Transverse colon (tissue), 4 donors: ENCODE results near the gene PLPP7.

Source experiments
- EP300 ChIP-seq: sonication (generic); formaldehyde crosslinking; IDR thresholded peaks from one replicate; pipeline ENCODE4 v1.6.1; 2017; ENCODE audit warnings: antibody characterized with exemption, low read depth
- POLR2A ChIP-seq: fragments of 450-650 bp; IDR thresholded peaks from one replicate; pipeline ENCODE4 v1.6.1; 2016; ENCODE audit warnings: antibody characterized with exemption, mild to moderate bottlenecking, moderate library complexity
- POLR2AphosphoS5 ChIP-seq, 3 donors: sonication (generic); formaldehyde crosslinking; IDR thresholded peaks; one replicate each; pipeline ENCODE4 v1.6.1; 2016; ENCODE audit warnings: antibody characterized with exemption in 3 of 3
- TF ChIP-seq, protein P1 (sequence below), 5 experiments: fragments of 200-600 bp in 3 of 5; fragments of 450-650 bp in 2 of 5; sonication (generic) in 3 of 5; IDR thresholded peaks; 1 replicate in 2 of 5; 2 replicates in 3 of 5; pipeline ENCODE4 v1.5.1; 2016 to 2017; ENCODE audit warnings: antibody characterized with exemption in 5 of 5, inconsistent platforms in 3 of 5, mild to moderate bottlenecking in 2 of 5, moderate library complexity in 1 of 5

DNA sequence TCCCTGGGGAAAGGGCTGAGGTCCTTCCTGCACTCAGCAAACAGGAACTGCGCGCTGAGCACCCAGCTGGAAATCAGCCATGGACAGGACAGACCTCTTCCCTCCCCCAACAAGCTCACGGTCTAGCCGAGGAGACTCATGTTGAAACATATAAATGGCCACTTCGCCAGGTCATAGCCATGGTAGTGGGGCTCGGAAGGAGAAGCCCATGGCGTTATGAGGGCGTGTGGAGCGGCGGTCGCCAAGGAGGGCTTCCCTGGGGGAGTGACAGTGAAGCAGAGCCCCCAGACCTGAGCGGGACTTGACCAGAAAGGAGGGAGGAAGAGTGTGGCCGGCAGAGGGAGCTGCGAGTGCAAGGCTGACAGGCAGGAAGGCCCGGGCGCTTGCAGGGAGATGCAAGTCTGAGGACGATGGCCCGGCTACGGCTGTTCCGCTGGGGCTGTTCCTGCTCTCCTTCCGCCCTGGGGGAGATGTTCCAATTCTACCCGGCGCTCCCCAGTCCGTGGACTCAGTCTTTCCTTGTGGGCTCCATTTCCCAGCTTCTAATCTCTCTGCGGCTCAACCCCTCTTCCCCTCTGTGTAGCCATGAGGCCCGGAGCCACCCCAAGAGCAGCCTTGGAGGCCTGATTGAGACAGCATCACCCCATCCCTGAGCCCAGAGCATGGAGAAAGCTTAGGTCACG is 60.5 kb downstream of the PLPP7 start:
- TF ChIP-seq, protein P1, sequence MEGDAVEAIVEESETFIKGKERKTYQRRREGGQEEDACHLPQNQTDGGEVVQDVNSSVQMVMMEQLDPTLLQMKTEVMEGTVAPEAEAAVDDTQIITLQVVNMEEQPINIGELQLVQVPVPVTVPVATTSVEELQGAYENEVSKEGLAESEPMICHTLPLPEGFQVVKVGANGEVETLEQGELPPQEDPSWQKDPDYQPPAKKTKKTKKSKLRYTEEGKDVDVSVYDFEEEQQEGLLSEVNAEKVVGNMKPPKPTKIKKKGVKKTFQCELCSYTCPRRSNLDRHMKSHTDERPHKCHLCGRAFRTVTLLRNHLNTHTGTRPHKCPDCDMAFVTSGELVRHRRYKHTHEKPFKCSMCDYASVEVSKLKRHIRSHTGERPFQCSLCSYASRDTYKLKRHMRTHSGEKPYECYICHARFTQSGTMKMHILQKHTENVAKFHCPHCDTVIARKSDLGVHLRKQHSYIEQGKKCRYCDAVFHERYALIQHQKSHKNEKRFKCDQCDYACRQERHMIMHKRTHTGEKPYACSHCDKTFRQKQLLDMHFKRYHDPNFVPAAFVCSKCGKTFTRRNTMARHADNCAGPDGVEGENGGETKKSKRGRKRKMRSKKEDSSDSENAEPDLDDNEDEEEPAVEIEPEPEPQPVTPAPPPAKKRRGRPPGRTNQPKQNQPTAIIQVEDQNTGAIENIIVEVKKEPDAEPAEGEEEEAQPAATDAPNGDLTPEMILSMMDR (IDR thresholded peaks at IDR 0.05), result peak; percentile 76 to 85 (median 84)
- no peak for TF ChIP-seq POLR2AphosphoS5 (IDR thresholded peaks at IDR 0.05)
- TF ChIP-seq EP300, result no peak
- TF ChIP-seq POLR2A, result no peak
